HG03025 (cell line): ENCODE data around the gene PNRC2.
"Not testable (repeated sequence)": the region's sequence is repeated elsewhere in the genome, so short reads cannot be mapped to it uniquely, and the experiment has no call there.

Source experiments
- ATAC-seq: cut with Tn5 transposase; IDR thresholded peaks from one replicate; pipeline ENCODE4 v1.9.1; 2021; ENCODE audit warnings: mild to moderate bottlenecking, moderate library complexity; ENCODE audit not compliant: unreplicated experiment, low FRiP score

Gene PNRC2

DNA sequence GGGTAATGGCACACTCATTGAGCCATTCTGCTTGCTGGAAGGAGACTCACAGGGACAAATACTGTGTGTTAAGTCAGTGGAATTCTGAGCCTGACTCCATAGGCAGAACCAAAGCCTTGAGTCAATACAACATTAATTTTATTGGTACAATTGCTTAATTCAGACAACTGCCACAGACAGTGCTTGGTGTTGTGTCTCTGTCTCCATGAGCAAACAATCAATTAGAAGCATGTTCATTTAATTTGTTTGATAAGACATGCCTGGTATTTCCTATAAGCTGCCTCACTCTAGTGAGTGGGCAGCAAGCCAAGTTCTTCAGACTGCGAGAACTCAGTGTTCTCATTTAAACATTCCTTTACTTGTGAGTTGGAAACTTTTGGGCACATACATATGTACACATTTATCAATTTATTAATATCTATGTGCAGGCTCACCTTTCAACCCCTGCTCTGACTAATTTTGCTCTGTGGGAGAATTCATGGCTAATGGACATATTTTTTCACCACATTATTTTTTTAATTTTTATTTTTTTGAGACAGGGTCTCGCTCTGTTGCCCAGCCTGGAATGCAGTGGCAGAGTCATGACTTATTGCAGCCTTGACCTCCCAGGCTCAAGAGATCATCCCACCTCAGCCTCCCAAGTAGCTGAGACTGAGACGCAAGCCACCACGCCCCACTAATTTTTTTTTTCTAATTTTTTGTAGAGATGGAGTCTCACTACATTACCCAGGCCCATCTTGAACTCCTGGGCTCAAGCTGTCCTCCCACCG, 25.0 kb downstream of the PNRC2 start:
- no peak for ATAC-seq

DNA sequence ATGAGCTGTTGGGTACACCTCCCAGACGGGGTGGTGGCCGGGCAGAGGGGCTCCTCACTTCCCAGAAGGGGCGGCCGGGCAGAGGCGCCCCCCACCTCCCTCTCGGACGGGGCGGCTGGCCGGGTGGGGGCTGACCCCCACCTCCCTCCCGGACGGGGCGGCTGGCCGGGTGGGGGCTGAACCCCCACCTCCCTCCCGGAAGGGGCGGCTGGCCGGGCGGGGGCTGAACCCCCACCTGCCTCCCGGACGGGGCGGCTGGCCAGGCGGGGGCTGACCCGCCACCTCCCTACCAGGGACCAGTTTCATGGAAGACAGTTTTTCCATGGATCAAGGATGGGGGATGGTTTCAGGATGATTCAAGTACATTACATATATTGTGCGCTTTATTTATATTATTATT, 27.4 kb downstream of the PNRC2 start:
- ATAC-seq, result not testable (repeated sequence)

DNA sequence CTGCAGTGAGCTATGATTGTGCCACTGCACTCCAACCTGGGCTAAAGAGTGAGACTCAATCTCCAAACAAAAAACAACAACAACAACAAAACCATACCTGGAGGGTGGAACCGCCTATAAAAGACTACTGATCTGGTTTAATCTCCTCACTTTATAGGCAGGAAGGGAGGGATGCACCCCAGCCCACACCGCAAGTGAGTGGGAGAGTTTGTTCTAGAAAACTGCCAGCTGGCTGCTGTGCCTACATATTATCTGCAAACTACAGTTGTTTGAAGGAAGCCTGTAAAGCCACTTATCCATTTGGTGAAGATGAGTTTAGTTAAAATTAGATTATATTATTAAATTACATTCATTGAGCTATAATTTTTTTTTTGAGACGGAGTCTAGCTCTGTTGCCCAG, 29.6 kb downstream of the PNRC2 start:
- no peak for ATAC-seq

DNA sequence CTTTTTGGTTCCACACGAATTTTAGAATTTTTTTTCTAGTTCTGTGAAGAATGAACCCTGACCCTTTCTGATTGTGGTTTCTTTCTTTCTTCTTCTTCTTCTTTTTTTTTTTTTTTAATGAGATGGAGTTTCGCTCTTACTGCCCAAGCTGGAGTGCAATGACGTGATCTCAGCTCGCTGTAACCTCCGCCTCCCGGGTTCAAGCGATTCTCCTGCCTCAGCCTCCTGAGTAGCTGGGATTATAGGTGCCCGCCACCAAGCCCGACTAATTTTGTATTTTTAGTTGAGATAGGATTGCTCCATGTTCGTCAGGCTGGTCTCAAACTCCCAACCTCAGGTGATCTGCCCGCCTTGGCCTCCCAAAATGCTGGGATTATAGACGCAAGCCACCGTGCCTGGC, 32.4 kb downstream of the PNRC2 start:
- not testable (repeated sequence) for ATAC-seq

DNA sequence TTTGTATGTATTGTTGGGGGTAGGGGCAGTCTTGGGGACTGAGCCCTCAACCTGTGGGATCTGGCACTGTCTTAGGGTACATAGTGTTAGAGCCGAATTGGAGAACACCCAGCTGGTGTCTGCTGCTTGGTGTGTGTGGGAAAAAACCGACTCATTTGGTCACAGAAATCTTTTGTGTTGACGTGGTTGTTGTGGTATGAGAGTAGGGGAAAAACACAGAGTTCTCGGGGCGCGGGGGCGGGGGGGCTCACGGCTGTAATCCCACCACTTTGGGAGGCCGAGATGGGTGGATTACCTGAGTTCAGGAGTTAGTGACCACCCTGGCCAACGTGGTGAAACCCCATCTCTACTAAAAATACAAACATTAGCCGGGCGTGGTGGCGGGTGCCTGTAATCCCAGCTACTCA, 35.8 kb downstream of the PNRC2 start:
- no peak for ATAC-seq

DNA sequence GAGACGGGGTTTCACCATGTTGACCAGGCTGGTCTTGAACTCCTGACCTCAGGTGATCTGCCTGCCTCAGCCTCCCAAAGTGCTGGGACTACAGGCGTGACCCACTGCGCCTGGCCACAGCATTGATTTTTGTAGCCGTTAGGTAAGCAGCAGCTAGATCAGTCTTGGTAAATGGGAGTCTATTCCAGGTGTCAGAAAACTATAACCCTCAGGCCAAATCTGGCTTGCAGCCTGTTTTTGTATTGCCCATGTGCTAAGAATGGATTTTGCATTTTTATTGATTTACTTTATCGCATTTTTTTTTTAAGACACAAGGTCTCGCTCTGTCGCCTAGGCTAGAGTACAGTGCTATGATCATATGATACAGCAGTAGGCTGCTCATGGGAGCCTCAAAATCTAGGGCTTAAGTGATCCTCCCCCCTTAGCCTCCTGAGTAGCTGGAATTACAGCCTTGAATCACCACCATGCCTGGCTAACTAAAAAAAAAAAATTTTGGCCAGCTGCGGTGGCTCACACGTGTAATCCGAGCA, 37.1 kb downstream of the PNRC2 start:
- ATAC-seq, result no peak

DNA sequence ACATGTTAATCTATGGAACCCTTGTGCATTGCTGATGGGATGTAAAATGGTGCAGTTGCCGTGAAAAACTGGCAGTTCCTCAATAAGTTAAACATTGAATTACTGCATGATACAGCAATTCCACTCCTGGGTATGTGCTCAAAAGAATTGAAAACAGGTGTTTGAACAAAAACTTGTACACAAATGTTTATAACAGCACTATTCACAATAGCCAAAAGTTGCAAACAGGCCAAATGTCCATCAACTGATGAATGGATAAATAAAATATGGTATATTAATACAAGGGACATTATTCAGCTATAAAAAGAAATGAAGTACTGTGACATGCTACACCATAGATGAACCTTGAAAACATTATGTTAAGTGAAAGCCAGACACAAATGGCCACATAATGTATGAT, 38.2 kb downstream of the PNRC2 start:
- ATAC-seq, result no peak

DNA sequence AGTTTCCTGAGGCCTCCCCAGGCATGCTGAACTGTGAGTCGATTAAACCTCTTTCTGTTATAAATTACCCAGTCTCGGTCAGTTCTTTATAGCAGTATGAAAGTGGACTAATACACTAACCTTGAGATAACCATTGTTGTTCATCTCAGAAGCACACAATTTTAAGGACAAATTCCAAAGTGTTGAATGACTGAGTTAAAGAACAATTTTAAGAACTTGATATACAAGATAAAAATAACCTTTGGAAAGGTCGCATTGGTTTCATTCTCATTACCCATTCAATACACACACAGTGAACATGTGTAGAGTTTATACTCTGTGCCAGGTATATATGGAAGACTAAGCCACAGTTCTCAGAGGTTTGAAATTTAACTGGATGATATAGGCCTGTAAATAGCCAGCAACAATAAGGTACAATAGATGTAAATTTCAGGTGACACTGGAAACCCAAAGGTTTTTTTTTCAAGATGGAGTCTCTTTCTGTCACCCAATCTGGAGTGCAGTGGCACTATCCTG, 39.6 kb downstream of the PNRC2 start:
- ATAC-seq, result no peak

DNA sequence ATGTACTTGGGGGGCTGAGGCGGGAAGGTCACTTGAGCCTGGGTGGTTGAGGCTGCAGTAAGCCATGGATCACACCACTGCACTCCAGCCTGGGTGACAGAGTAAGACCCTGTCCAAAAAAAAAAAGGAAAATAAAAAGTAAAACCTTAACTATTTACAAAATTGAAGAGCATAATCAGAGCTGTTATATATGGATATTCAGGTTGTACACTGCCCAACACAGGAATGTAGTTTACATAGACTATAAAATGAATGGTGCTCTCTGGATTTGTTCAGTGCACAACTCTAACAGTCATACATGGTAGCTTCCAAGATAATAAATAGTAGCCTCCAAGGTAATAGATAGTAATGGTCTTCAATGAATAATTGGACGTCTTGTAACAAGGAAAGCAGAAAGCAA, 43.1 kb downstream of the PNRC2 start:
- no peak for ATAC-seq

DNA sequence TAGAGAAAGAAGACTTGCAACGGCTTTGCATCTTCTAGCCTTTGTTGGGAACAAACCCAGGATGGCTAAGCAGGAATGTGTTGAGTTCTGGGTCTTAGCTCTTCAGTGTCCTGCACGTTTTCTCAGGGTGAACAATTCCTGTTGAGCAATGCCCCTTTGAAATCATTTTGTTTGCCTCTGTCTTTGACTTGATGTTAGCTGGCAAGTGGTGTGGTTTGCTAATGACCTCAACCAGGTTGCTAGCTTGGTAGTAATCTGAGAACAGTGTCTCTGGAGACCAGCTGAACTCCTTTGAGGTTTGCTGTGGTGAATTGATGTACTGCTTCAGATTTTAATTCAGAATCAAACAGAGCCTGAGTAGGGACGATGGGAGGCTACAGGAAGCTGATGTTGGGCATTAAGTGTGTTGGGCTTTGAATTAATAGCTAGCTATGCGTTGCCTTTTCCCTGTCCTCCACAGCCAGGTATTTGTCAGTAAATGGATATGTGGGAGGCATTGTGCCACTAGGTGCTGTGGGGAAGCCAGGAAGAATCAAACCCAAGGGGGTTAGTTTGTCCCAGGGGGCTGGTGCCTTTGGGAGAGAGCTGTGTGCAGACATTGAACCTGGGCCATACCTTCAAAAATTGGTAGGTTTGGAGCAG, 43.8 kb downstream of the PNRC2 start:
- no peak for ATAC-seq

DNA sequence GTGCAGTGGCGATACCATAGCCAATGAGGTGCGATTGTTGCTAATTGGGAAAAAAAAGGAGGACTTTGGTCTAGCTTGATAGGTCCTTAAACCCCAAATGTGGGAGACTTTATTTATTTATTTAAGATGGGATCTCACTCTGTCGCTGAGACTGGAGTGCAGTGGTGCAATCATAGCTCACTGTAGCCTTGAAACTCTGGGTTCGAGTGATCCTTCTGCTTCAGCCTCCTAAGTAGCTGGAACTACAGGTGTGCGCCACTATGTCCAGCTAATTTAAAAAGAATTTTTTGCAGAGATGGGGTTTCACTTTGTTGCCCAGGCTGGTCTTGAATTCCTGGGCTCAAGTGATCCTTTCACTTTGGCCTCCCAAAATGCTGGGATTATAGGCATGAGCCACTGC, 44.5 kb downstream of the PNRC2 start:
- no peak for ATAC-seq

DNA sequence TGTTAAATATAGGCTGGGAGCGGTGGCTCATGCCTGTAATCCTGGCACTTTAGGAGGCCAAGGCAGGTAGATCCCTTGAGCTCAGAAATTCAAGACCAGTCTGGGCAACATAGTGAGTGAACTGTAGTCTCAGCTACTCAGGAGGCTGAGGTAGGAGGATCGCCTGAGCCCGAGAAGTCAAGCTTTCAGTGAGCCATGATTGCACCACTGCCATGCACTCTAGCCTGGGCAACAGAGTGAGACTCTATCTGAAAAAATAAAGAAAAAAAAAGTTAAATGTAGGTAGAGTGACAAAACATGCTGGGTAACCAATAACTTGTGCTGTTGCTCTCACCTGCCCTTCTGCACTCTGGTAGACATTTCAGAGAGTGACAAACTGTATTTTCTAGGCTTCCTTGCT, 45.5 kb downstream of the PNRC2 start:
- ATAC-seq, result no peak

DNA sequence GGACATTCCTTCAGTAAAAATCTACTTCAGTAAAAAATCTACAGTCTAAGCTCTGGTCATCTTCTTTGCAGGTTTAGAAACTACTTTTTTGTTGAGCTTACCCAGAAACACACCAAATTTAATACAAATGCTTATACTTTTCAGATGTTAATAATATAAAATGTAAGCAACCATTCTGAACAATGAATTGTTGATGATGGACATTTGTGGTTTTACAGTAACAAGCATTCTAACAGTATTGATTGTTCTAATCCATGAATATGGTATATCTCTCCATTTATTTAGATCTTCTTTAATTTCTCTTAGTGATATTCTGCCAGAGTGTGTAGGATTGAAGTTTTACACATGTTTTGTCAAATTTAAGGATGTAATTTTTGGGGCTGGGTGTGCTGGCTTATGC, 47.5 kb downstream of the PNRC2 start:
- ATAC-seq, result no peak

DNA sequence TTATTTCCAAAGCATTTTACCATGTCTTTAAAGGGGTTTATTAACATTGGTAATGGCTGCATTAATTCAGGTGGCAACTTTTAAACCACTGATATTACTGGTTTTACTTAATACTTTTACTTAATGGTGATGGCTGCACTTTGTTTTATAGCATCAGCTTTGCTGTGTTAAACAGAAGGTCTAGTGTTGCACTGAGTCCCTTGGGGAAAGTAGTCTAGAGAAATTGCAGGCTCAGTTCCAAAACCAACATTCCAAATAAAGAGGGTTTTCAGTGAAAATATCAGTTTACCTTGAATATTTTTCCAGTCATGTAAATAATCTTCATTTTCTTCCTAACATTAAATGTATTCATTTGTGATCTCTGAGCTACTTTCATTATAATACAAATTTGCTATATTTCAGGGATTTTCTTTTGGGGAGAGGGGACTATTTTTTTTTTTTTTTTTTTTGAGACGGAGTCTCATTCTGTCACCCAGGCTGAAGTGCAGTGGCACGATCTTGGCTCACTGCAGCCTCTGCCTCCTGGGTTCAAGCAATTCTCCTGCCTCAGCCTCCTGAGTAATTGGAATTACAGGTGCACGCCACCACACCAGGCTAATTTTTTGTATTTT, 49.1 kb downstream of the PNRC2 start:
- not testable (repeated sequence) for ATAC-seq

DNA sequence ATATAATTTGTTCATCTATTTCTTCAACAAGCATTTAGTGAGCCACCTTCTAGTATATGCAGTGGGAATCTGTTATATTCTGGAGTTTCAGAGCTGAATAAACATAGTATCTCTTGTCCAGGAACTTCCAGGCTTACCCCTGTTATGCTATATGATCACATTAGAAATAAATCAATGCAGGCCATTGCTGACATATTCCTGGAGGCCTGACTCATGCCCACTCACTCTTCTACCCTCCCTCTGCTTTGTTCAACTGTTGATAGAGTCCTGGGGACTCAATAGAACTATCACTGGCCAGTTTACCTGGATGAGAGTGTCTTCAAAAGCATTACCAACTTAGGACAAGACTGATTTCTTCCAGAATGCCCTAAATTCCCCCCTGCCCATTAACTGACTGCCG, 49.8 kb downstream of the PNRC2 start:
- ATAC-seq, result no peak

DNA sequence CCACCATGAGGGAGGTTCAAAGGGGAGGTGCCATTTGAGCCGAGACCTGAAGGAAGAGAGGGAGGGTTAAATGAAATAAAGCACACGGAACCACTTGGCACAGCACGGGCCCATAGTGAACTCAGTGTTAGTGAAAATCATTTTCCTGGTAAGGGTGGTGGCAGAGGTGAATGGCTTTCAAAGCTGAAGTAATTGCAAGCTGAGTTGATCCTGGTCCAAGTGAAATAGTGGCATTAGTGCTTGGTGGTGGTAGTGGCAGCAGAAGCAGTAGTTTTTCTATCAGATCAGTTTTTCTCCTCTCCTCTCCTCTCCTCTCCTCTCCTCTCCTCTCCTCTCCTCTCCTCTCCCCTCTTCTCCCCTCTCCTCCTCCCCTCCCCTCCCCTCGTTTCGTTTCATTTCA, 51.0 kb downstream of the PNRC2 start:
- ATAC-seq, result no peak

DNA sequence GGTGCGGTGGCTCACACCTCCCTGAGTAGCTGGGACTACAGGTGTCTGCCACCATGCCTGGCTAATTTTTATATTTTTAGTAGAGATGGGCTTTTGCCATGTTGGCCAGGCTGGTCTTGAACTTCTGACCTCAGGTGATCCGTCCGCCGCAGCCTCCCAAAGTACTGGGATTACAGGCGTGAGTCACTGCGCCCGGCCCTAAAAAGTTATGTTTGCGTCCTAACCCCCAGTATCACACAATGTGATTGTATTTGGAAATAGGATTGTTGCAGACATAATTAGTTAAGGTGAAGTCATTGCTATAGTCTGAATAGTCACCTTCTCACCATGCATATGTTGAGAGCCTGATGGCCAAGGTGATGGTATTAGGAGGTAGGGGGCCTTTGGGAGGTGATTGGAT, 53.2 kb downstream of the PNRC2 start:
- ATAC-seq, result not testable (repeated sequence)
